ENCODE results near the gene PPARG.

DNA sequence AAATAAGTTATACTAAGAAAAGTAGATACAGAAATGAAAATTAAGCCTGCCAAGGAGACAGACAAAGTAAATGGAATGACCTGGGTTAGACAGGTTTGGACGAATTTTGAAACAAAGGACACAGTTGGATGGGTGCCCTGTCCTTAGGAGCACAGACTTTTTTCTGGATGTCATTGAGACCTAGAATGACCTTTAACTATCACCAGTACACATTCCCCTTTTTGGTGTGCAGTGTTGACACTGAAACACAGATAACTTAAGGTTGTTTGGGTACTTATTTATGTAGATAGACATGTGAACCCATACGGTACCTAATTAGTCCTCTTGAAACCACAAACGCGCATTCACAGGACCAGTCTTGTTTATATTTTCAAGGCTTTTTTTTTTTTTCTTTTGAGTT, 86.7 kb downstream of the PPARG start:
- TF ChIP-seq, protein P1, sequence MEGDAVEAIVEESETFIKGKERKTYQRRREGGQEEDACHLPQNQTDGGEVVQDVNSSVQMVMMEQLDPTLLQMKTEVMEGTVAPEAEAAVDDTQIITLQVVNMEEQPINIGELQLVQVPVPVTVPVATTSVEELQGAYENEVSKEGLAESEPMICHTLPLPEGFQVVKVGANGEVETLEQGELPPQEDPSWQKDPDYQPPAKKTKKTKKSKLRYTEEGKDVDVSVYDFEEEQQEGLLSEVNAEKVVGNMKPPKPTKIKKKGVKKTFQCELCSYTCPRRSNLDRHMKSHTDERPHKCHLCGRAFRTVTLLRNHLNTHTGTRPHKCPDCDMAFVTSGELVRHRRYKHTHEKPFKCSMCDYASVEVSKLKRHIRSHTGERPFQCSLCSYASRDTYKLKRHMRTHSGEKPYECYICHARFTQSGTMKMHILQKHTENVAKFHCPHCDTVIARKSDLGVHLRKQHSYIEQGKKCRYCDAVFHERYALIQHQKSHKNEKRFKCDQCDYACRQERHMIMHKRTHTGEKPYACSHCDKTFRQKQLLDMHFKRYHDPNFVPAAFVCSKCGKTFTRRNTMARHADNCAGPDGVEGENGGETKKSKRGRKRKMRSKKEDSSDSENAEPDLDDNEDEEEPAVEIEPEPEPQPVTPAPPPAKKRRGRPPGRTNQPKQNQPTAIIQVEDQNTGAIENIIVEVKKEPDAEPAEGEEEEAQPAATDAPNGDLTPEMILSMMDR (IDR thresholded peaks at IDR 0.05; ENCODE audit: low read length) = no peak
- TF ChIP-seq EZH2 (optimal IDR thresholded peaks at IDR 0.05; ENCODE audit: low read depth, low read length) (no peak), EZH2phosphoT487 (IDR thresholded peaks at IDR 0.05; ENCODE audit: low read length) (no peak)

Measured in MM.1S (cell line).